MCF 10A (cell line): ENCODE results near the gene NWD2. TPM values are rescaled to one million over a fixed set of nuclear protein-coding genes. Genes with fewer than 3 reads are reported as not detected.
"Not testable (repeated sequence)": the region's sequence is repeated elsewhere in the genome, so short reads cannot be mapped to it uniquely, and the experiment has no call there.

ENCODE experiments used
- Bru-seq: library from RNA; stranded (reverse); fragments of 400-500 nt; gene quantifications from one replicate; lab custom pipeline; 2021; lab: Mats Ljungman, UMichigan
- BruChase-seq, 2 experiments: library from RNA; stranded (reverse); fragments of 400-500 nt; gene quantifications; one replicate each; lab custom pipeline; 2021; lab: Mats Ljungman, UMichigan
- BruUV-seq: library from RNA; stranded (reverse); fragments of 400-500 nt; replicated peaks from 2 replicates; lab custom pipeline; 2021; lab: Mats Ljungman, UMichigan
- CTCF ChIA-PET: fragments of 300-600 bp; sonication (Branson Sonifier 250); formaldehyde crosslinking; extraction: SDS; loops from one replicate; lab custom pipeline; 2021; ENCODE audit warnings: antibody characterized with exemption, inconsistent platforms; lab: Yijun Ruan, JAX
- POLR2A ChIA-PET: fragments of 300-600, 350-650 bp; sonication (Branson Sonifier 250); formaldehyde crosslinking; extraction: SDS; loops from one replicate; lab custom pipeline; 2020; ENCODE audit warnings: antibody characterized with exemption, inconsistent platforms; lab: Yijun Ruan, JAX
- DNase-seq: peaks from one replicate; pipeline ENCODE4 v3.0.0-alpha.2; 2018; ENCODE audit not compliant: unreplicated experiment
- H3K27ac Mint-ChIP-seq: one replicate; pipeline ENCODE4 v1.8.0; 2022; ENCODE audit warnings: mild to moderate bottlenecking, low read depth, mixed read lengths; ENCODE audit not compliant: unreplicated experiment
- H3K27me3 Mint-ChIP-seq: one replicate; pipeline ENCODE4 v1.8.0; 2022; ENCODE audit warnings: mixed read lengths; ENCODE audit not compliant: insufficient read depth, unreplicated experiment
- H3K36me3 Mint-ChIP-seq: one replicate; pipeline ENCODE4 v1.8.0; 2022; ENCODE audit warnings: mild to moderate bottlenecking, moderate library complexity, mixed read lengths; ENCODE audit not compliant: insufficient read depth, unreplicated experiment
- H3K4me1 Mint-ChIP-seq: one replicate; pipeline ENCODE4 v1.8.0; 2022; ENCODE audit warnings: mixed read lengths; ENCODE audit not compliant: insufficient read depth, unreplicated experiment
- H3K4me3 Mint-ChIP-seq: one replicate; pipeline ENCODE4 v1.8.0; 2022; ENCODE audit warnings: mild to moderate bottlenecking, moderate library complexity, mixed read lengths; ENCODE audit not compliant: unreplicated experiment
- H3K9me3 Mint-ChIP-seq: one replicate; pipeline ENCODE4 v1.8.0; 2022; ENCODE audit warnings: mixed read lengths; ENCODE audit not compliant: unreplicated experiment
- intact Hi-C: fragments of 100-400 bp; cut with micrococcal nuclease; formaldehyde crosslinking; loops from 2 replicates; pipeline ENCODE4 v1.14.1; 2022
- long read RNA-seq: library from polyadenylated mRNA; stranded (forward); transcript quantifications from one replicate; pipeline ENCODE4 v2.0.0, GENCODE V29; 2022
- total RNA-seq: library from RNA; stranded (reverse); gene quantifications from 2 replicates; pipeline ENCODE4 v1.2.3, GENCODE V29; 2022
- TF ChIP-seq, protein P1 (sequence below): fragments of 200-600 bp; IDR thresholded peaks from one replicate; pipeline ENCODE4 v1.8.0; 2022; ENCODE audit warnings: antibody characterized with exemption, mild to moderate bottlenecking; ENCODE audit not compliant: unreplicated experiment

Gene NWD2, protein sequence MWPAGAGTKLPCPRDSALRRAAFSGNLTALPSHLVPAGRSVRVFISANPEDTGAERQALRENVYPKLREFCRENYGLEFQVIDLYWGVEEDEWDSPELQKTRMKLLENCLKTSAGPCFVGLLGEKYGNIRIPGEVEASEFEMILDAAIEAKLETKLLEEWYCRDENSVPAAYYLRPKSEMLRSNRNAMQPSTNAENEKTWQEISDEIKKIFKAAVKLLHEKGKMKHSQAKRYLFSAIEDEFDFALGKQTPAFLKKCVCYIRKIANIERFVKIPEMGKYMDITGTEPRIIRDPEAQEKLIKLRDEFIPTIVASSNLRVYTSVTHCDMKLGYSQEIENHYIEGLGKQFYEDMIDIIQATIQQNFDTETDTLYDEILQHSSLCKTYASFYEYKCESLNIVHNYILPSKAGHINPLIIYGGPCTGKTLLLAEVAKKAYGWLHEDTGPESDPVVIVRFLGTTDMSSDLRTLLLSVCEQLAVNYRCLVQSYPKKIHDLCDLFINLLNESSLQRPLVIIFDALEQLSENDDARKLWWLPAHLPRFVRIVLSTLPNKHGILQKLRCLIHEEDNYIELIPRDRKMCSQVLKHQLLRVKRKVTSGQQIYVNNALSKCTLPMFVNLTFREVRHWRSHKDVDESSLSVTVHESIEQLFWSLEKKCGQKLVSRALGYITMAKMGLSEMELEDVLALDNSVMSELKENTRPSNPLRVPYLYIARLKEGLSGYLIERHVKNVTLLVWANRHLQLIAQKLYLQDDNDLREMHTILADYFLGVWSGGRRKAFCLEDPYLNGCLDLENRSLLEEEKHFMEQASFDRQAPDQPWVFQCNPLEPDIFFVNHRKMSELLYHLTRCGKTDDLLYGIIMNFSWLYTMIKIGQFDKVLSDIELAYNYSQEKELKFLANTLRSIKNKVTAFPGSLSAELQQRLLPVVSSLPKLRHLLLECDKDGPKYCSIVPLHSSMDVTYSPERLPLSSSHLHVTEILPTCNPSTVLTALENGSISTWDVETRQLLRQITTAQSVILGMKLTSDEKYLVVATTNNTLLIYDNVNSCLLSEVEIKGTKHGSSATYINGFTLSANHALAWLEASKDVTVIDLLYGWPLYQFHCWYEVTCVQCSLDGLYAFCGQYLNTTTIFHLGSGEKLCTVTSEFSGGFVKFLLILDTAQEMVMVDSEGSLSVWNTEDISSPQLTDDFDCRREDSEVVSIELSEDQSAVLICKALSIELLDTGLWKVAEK (N-terminal part only)
- total RNA-seq (not detected in 2 replicates), Bru-seq, nascent RNA (percentile 1 among the genes with signal in this experiment), BruChase-seq, experiment 1, labeled RNA remaining after a 6-hour chase (percentile 1 among the genes with signal in this experiment), BruChase-seq, experiment 2, labeled RNA remaining after a 2-hour chase (percentile 2 among the genes with signal in this experiment)
- long read RNA-seq = 0 reads

DNA sequence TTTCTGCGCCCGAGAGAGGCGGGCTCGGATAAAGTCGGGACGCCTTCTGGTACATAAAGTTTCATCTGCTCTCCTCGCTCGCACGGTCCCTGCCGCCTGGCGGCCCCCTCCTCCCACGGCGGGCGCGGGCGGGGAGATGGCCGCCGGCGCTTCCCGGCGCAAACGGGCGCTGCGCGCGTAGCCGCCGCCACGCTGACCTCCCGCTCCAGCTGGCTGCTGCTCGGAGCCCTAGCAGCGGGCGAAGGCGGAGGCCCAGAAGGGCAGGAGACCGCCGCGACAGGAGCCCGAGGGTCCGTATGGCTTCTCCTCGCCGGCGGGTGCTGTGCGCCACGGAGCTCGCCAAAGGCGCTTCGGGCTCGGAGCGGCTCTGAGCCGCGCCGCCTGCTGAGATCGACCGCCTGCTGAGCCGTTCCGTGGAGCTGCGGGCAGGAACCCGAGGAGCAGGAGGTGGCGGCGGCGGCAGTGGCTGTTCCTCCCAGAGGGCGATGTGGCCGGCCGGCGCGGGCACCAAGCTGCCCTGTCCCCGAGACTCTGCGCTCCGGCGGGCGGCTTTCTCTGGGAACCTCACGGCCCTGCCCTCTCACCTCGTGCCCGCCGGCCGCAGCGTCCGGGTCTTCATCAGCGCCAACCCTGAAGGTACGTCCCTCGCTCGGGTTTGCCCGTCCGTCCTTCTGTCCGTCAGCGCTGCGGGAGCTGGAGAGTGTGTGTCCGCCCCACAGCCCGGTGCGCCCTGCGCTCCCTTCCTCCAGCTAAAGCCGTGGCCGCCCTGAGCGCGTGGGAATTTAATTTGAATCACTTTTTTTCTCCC is at the start of gene NWD2:
Gene NWD2, plus strand, starts transcription at position 161 of the 808 bp plus-strand sequence. Its CDS starts 325 bp downstream, at position 486.
- Mint-ChIP-seq H3K27ac (no peak within 1 kb of the TSS), H3K4me1 (peaks cover 6% of the 10 kb centered on the region), H3K27me3 (peaks cover 18% of the 10 kb centered on the region), H3K4me3 (peak within 1 kb of the TSS; percentile 10), H3K36me3 (no peaks in the 10 kb centered on the region), H3K9me3 (no peaks in the 10 kb centered on the region)
- CTCF ChIA-PET = interaction anchor here (1.6 kb wide), 1 partner anchor 846 kb away, joined by 3 read pairs; no protein-coding TSS in a partner anchor
- DNase-seq = no peak
- POLR2A ChIA-PET = no interaction called here
- TF ChIP-seq, protein P1, sequence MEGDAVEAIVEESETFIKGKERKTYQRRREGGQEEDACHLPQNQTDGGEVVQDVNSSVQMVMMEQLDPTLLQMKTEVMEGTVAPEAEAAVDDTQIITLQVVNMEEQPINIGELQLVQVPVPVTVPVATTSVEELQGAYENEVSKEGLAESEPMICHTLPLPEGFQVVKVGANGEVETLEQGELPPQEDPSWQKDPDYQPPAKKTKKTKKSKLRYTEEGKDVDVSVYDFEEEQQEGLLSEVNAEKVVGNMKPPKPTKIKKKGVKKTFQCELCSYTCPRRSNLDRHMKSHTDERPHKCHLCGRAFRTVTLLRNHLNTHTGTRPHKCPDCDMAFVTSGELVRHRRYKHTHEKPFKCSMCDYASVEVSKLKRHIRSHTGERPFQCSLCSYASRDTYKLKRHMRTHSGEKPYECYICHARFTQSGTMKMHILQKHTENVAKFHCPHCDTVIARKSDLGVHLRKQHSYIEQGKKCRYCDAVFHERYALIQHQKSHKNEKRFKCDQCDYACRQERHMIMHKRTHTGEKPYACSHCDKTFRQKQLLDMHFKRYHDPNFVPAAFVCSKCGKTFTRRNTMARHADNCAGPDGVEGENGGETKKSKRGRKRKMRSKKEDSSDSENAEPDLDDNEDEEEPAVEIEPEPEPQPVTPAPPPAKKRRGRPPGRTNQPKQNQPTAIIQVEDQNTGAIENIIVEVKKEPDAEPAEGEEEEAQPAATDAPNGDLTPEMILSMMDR = no peak
- intact Hi-C loops = no loop called here
- BruUV-seq = no TSS peak

DNA sequence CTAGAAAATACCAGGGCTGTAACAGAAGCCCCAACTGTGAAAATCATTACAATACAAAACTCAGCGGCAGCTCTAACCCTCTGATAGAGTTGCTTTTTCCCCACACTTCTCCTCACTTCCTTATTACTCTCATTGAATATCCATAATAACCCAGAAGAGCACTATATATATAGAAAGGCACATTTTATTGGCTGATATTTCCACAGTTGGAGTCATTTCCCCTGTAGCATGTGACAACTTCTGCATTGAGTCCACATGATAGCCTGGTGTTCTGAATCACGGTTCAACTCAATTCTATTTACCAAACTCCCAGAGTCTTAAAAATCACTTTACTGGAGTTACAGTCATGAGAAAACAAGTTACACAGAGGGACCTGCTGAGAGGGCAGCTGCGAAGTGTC is 46.6 kb upstream of the NWD2 start:
- no peak for DNase-seq
- TF ChIP-seq, protein P1 = no peak
- Mint-ChIP-seq H3K27ac (no peak overlapping the region), H3K9me3 (no peaks in the 10 kb centered on the region), H3K4me3 (no peak overlapping the region), H3K36me3 (no peaks in the 10 kb centered on the region), H3K27me3 (no peaks in the 10 kb centered on the region), H3K4me1 (no peaks in the 10 kb centered on the region)
- POLR2A ChIA-PET = interaction anchor here (0.6 kb wide), 1 partner anchor 648 kb away, joined by 3 read pairs; no protein-coding TSS in a partner anchor
- intact Hi-C loops = no loop called here
- CTCF ChIA-PET = interaction anchor here (0.6 kb wide), 1 partner anchor 18 kb away, joined by 3 read pairs; no protein-coding TSS in a partner anchor
- no TSS peak for BruUV-seq

DNA sequence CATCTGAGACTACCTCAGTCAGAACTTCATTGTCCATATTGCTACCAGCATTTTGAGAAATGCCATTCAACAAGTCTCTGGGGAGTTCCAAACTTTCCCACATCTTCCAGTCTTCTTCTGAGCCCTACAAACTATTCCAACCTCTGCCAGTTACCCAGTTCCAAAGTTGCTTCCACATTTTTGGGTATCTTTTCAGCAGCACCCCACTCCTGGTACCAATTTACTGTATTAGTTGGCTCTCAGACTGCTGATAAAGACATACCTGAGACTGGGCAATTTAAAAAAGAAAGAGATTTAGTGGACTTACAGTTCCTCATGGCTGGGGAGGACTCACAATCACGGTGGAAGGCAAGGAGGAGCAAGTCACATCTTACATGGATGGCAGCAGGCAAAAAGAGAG is 39.8 kb upstream of the NWD2 start:
- CTCF ChIA-PET, BruUV-seq, intact Hi-C loops, H3K4me1 Mint-ChIP-seq, H3K27me3 Mint-ChIP-seq, H3K36me3 Mint-ChIP-seq, H3K4me3 Mint-ChIP-seq, POLR2A ChIA-PET, H3K27ac Mint-ChIP-seq, DNase-seq: not testable (repeated sequence)
- H3K9me3 Mint-ChIP-seq = peaks cover 13% of the 10 kb centered on the region
